H9 (cell line): ENCODE data around the gene ADH5. TPM values are rescaled to one million over a fixed set of nuclear protein-coding genes. Genes with fewer than 3 reads are reported as not detected.

Source experiments
- DNase-seq: peaks from one replicate; pipeline ENCODE4 v3.0.0-alpha.2; 2017
- H2AFZ ChIP-seq: one replicate; pipeline ENCODE4 v1.6.1; 2013; ENCODE audit warnings: mild to moderate bottlenecking, low read length, control low read depth, moderate library complexity
- H2AK5ac ChIP-seq: 2 replicates; pipeline ENCODE4 v1.6.1; 2013; ENCODE audit warnings: low read length, control low read depth, mixed read lengths; ENCODE audit not compliant: insufficient read length
- H2BK120ac ChIP-seq: one replicate; pipeline ENCODE4 v1.6.1; 2013; ENCODE audit warnings: low read depth, mild to moderate bottlenecking, low read length, control low read depth, inconsistent platforms; ENCODE audit not compliant: poor library complexity, severe bottlenecking
- H2BK12ac ChIP-seq: 2 replicates; pipeline ENCODE4 v1.6.1; 2013; ENCODE audit warnings: low read length, control low read depth, mixed read lengths, low read depth; ENCODE audit not compliant: insufficient read length
- H2BK15ac ChIP-seq: 2 replicates; pipeline ENCODE4 v1.6.1; 2013; ENCODE audit warnings: low read depth, low read length, control low read depth
- H2BK20ac ChIP-seq: one replicate; pipeline ENCODE4 v1.6.1; 2013; ENCODE audit warnings: low read depth, mild to moderate bottlenecking, low read length, control low read depth, inconsistent platforms; ENCODE audit not compliant: poor library complexity, severe bottlenecking
- H2BK5ac ChIP-seq: 2 replicates; pipeline ENCODE4 v1.6.1; 2013; ENCODE audit warnings: low read length, control low read depth, mixed read lengths; ENCODE audit not compliant: insufficient read length
- H3K14ac ChIP-seq: 2 replicates; pipeline ENCODE4 v1.6.1; 2013; ENCODE audit warnings: low read length, control low read depth; ENCODE audit not compliant: insufficient read depth
- H3K18ac ChIP-seq: 2 replicates; pipeline ENCODE4 v1.6.1; 2013; ENCODE audit warnings: low read depth, mild to moderate bottlenecking, mixed read lengths, low read length, control low read depth; ENCODE audit not compliant: insufficient read length
- H3K23ac ChIP-seq: 2 replicates; pipeline ENCODE4 v1.6.1; 2013; ENCODE audit warnings: low read length, control low read depth, mixed read lengths, low read depth; ENCODE audit not compliant: insufficient read length
- H3K23me2 ChIP-seq: 2 replicates; pipeline ENCODE4 v1.6.1; 2013; ENCODE audit warnings: low read depth, mild to moderate bottlenecking, mixed read lengths, low read length, control low read depth; ENCODE audit not compliant: insufficient read length, poor library complexity, severe bottlenecking
- H3K27ac ChIP-seq: 2 replicates; pipeline ENCODE4 v1.5.1; 2013; ENCODE audit warnings: low read length, control low read depth, mixed read lengths, low read depth; ENCODE audit not compliant: insufficient read length
- H3K27me3 ChIP-seq: 2 replicates; pipeline ENCODE4 v1.6.1; 2013; ENCODE audit warnings: low read length, control low read depth, inconsistent platforms; ENCODE audit not compliant: insufficient read depth
- H3K4ac ChIP-seq: 2 replicates; pipeline ENCODE4 v1.6.1; 2013; ENCODE audit warnings: low read depth, mild to moderate bottlenecking, control low read depth, inconsistent platforms, low read length, moderate library complexity
- H3K4me1 ChIP-seq: 2 replicates; pipeline ENCODE4 v1.6.1; 2013; ENCODE audit warnings: low read length, control low read depth, inconsistent platforms; ENCODE audit not compliant: insufficient read depth
- H3K4me2 ChIP-seq: 2 replicates; pipeline ENCODE4 v1.6.1; 2013; ENCODE audit warnings: low read length, control low read depth, mixed read lengths; ENCODE audit not compliant: insufficient read length, insufficient read depth
- H3K56ac ChIP-seq: 2 replicates; pipeline ENCODE4 v1.6.1; 2013; ENCODE audit warnings: low read depth, mild to moderate bottlenecking, mixed read lengths, low read length, control low read depth; ENCODE audit not compliant: insufficient read length
- H3K79me1 ChIP-seq: 2 replicates; pipeline ENCODE4 v1.6.1; 2013; ENCODE audit warnings: low read depth, mild to moderate bottlenecking, moderate library complexity, low read length, control low read depth, inconsistent platforms; ENCODE audit not compliant: insufficient read depth, poor library complexity, severe bottlenecking
- H3K79me2 ChIP-seq: 2 replicates; pipeline ENCODE4 v1.6.1; 2013; ENCODE audit warnings: low read length, control low read depth, inconsistent platforms; ENCODE audit not compliant: insufficient read depth
- H3K9ac ChIP-seq: 2 replicates; pipeline ENCODE4 v1.6.1; 2013; ENCODE audit warnings: low read length, control low read depth, mixed read lengths; ENCODE audit not compliant: insufficient read length; ENCODE audit errors: extremely low read depth
- H3K9me3 ChIP-seq: one replicate; pipeline ENCODE4 v1.6.1; 2013; ENCODE audit warnings: low read depth, low read length, inconsistent platforms; ENCODE audit not compliant: control insufficient read depth
- H3T11ph ChIP-seq: one replicate; pipeline ENCODE4 v1.6.1; 2013; ENCODE audit warnings: mild to moderate bottlenecking, low read length, control low read depth, inconsistent platforms
- H4K20me1 ChIP-seq: one replicate; pipeline ENCODE4 v1.6.1; 2013; ENCODE audit not compliant: control insufficient read depth, insufficient read length, insufficient read depth
- H4K5ac ChIP-seq: 2 replicates; pipeline ENCODE4 v1.6.1; 2013; ENCODE audit warnings: low read depth, mild to moderate bottlenecking, mixed read lengths, low read length, control low read depth; ENCODE audit not compliant: insufficient read length
- H4K8ac ChIP-seq: replicated peaks from 2 replicates; pipeline ENCODE4 v1.6.1; 2013; ENCODE audit warnings: low read length, control low read depth, mixed read lengths, low read depth; ENCODE audit not compliant: insufficient read length
- H4K91ac ChIP-seq: 2 replicates; pipeline ENCODE4 v1.6.1; 2013; ENCODE audit warnings: low read depth, mild to moderate bottlenecking, moderate library complexity, mixed read lengths, low read length, control low read depth; ENCODE audit not compliant: insufficient read length
- H3K27ac Mint-ChIP-seq, 3 experiments: 2 replicates in 2 of 3; 3 replicates in 1 of 3; pipeline ENCODE4 v1.8.0; 2020 to 2021; ENCODE audit warnings: mixed read lengths in 3 of 3, mild to moderate bottlenecking in 1 of 3, moderate library complexity in 1 of 3
- H3K27me3 Mint-ChIP-seq: 2 replicates; pipeline ENCODE4 v1.8.0; 2021; ENCODE audit warnings: low read depth, mild to moderate bottlenecking, moderate library complexity, mixed read lengths
- H3K36me3 Mint-ChIP-seq, 3 experiments: 2 replicates in 2 of 3; 3 replicates in 1 of 3; pipeline ENCODE4 v1.8.0; 2020 to 2021; ENCODE audit warnings: low read depth in 3 of 3, mixed read lengths in 3 of 3; ENCODE audit not compliant: insufficient read depth in 1 of 3
- H3K4me1 Mint-ChIP-seq, 2 experiments: 2 replicates each; pipeline ENCODE4 v1.8.0; 2020; ENCODE audit warnings: mixed read lengths in 2 of 2
- H3K4me3 Mint-ChIP-seq, 2 experiments: 2 replicates in 1 of 2; 3 replicates in 1 of 2; pipeline ENCODE4 v1.8.0; 2020 to 2021; ENCODE audit warnings: mild to moderate bottlenecking in 2 of 2, mixed read lengths in 2 of 2, moderate library complexity in 1 of 2
- H3K9me3 Mint-ChIP-seq, 2 experiments: 2 replicates in 1 of 2; 3 replicates in 1 of 2; pipeline ENCODE4 v1.8.0; 2020; ENCODE audit warnings: mild to moderate bottlenecking in 2 of 2, mixed read lengths in 2 of 2, moderate library complexity in 1 of 2
- CTCF ChIP-seq: fragments of 200-600 bp; sonication (generic); conservative IDR thresholded peaks from 3 replicates; pipeline ENCODE4 v1.8.0; 2021; ENCODE audit warnings: antibody characterized with exemption, mild to moderate bottlenecking
- WGBS: extraction: QIAGEN DNeasy Blood & Tissue Kit; methylation state at CpG from one replicate; pipeline ENCODE4 v1.1.7; 2013; ENCODE audit warnings: missing lambda C conversion rate, low lambda C conversion rate, mixed read lengths; ENCODE audit not compliant: insufficient read length; ENCODE audit errors: extremely low coverage; 5-methylcytosine and 5-hydroxymethylcytosine counted together
- total RNA-seq: library from RNA; stranded (reverse); gene quantifications from 2 replicates; pipeline ENCODE4 v1.2.1, GENCODE V29; 2021

The ADH5 gene
- total RNA-seq, 1 experiment from 2014 or later, result 284 TPM

- Histone ChIP-seq H2BK12ac (no peak overlapping the region), H3K18ac (no peak overlapping the region), H4K20me1 (no peaks in the 10 kb centered on the region), H3K27ac (no peak overlapping the region), H3T11ph (no peak overlapping the region), H4K5ac (no peak overlapping the region), H3K79me1 (peaks cover 3% of the 10 kb centered on the region), H3K4me2 (no peak overlapping the region), H3K4ac (no peak overlapping the region), H2BK15ac (no peak overlapping the region), H3K14ac (no peak overlapping the region), H3K79me2 (peaks cover 1% of the 10 kb centered on the region; the same call in 1 of the 2 replicates), H2BK5ac (no peak overlapping the region), H3K23ac (no peak overlapping the region), H3K27me3 (no peaks in the 10 kb centered on the region), H3K9me3 (no peaks in the 10 kb centered on the region), H2BK120ac (no peak overlapping the region), H3K4me1 (no peaks in the 10 kb centered on the region), H2BK20ac (no peak overlapping the region), H4K91ac (no peak overlapping the region), H2AK5ac (no peak overlapping the region), H4K8ac (no peak overlapping the region), H3K9ac (no peak overlapping the region), H3K23me2 (no peaks in the 10 kb centered on the region), H2AFZ (no peak overlapping the region), H3K56ac (no peak overlapping the region)
- peaks cover 50 to 87% (median 86%) of the 10 kb centered on the region in 3 experiments; a peak in 6 of 7 replicates for H3K36me3 Mint-ChIP-seq
- DNase-seq, result no peak
- no peaks in the 10 kb centered on the region for H3K27me3 Mint-ChIP-seq
- H3K4me1 Mint-ChIP-seq, result no peaks in the 10 kb centered on the region
- no peaks in the 10 kb centered on the region for H3K9me3 Mint-ChIP-seq
- WGBS, result no CpG with 5 or more reads among the region's 5 CpGs
- H3K27ac Mint-ChIP-seq, result no peak overlapping the region; a peak in 1 of 7 replicates
- no peak for TF ChIP-seq CTCF
- no peak overlapping the region for H3K4me3 Mint-ChIP-seq
Measured at GRCh38 chr4:99079625-99080295, 8.8 kb downstream of the ADH5 start.
